ENCODE results near the gene ZNF433.
"Not testable (repeated sequence)": the region's sequence is repeated elsewhere in the genome, so short reads cannot be mapped to it uniquely, and the experiment has no call there.

The ZNF433 gene

DNA sequence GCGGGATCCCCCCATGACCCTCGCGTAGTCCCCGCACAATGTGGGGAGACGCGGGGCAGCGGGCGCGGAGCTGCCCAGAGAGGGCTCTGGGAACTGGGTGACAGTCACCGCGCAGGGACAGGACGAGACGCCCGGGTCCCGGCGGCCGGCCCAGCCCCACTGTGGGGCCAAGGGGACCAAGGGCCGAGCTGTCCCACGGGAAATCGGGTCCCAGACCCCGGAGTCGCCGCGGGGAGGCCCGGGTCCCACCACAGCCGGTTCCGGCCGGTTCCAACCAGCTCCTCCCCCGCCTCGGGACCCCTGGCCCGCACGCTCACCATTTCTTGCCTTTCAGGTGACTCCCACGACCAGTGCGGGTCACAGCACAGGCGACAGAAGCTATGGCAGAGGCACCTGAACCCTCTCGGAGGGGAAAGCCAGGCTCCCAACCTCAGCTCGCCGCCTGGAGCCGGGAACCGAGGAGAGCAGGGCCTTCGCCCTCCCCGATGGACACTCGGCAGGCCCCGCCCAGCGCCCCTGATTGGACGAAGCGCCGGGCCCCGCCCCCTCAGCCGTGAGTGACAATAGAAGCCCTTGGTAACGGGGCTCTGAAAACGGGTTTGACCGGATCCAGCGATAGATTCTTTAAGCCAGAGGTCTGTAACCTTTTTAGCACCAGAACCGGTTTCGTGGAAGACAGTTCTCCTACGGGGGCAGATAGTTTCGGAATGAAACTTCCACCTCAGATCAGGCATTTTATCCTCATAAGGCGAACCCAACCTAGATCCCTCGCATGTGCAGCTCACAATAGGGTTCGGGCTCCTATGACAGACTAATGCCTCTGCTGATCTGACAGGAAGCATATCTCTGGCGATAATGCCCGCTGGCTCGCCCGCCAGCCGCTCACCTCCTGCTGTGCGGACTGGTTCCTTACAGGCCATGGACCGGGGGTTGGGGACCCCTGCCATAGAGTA is at the start of gene ZNF433:
ZNF433 (minus strand) TSS at position 460 of the 953 bp plus-strand sequence; CDS start at position 320, 140 bp downstream.
- peak; percentile 97 for DNase-seq

GRCh38 chr19:12083336-12083735 is 47.9 kb upstream of the ZNF433 start:
- not testable (repeated sequence) for DNase-seq

GRCh38 chr19:12077375-12077774 is 41.9 kb upstream of the ZNF433 start:
- no peak for DNase-seq

- not testable (repeated sequence) for DNase-seq
Measured at GRCh38 chr19:12076331-12076730, 40.9 kb upstream of the ZNF433 start.

DNA sequence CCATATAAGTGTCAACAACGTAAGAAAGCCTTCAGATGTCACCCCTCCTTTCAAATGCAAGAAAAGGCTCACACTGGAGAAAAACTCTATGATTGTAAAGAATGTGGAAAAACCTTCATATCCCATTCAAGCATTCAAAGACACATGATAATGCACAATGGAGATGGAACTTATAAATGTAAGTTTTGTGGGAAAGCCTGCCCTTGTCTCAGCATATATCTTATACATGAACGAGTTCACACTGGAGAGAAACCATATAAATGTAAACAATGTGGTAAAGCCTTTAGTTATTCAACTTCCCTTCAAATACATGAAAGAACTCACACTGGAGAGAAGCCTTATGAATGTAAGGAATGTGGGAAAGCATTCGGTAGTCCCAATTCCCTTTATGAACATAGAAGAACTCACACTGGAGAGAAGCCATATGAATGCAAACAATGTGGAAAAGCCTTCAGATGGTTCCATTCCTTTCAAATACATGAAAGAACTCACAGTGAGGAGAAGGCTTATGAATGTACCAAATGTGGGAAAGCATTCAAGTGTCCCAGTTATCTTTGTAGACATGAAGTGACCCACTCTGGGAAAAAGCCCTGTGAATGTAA is 40.2 kb upstream of the ZNF433 start:
- no peak for DNase-seq

DNA sequence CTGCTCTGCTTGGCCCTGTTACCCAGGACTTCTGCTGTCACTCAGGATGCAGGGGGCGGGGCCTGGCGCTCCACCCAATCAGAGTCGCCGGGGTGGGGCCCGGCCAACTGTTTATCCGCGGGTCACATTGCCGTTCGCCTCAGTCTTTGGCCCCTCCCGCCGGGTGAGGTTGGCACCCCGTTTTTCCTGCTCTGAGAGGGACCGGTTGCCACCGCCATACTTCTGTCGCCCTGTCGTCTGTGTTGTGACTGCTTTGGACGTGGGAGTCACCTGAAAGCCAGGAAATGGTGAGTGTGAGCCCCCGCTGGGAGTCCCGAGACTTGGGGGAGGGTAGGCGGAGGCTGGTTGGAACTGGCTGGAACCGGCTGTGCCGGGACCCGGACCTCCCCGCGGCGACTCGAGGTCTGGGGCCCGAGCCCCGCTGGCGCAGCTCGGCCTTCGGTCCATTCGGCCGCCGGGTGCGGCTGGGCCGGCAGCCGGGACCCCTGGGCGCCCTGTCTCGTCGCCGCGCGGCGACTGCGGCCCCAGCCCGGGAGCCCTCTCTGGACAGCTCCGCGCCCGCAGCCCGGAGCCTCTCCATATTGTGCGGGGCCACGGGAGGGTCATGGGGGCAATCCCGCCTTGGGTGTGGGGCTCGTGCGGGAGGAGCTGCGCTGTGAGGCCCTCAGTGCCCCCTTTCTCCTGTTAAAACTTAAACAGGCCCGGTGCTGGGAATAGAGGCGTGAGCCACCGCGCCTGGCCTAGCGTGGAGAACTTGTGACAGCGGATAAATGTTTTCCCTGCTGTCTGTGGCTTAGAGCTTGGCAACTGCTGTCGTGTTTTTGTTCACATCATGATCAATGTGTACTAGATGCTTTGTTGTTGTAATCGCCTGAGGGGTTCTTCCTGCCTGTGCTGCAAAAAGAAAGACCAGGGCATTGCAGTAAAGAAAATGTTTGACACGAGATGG is 29.4 kb upstream of the ZNF433 start, which contains the start of gene ZNF844:
ZNF844 (plus strand) TSS at position 142 of the 949 bp plus-strand sequence; CDS start at position 285, 143 bp downstream.
- peak; percentile 90 for DNase-seq

- DNase-seq, result no peak
Measured at GRCh38 chr19:12055784-12056183, 20.3 kb upstream of the ZNF433 start.

DNA sequence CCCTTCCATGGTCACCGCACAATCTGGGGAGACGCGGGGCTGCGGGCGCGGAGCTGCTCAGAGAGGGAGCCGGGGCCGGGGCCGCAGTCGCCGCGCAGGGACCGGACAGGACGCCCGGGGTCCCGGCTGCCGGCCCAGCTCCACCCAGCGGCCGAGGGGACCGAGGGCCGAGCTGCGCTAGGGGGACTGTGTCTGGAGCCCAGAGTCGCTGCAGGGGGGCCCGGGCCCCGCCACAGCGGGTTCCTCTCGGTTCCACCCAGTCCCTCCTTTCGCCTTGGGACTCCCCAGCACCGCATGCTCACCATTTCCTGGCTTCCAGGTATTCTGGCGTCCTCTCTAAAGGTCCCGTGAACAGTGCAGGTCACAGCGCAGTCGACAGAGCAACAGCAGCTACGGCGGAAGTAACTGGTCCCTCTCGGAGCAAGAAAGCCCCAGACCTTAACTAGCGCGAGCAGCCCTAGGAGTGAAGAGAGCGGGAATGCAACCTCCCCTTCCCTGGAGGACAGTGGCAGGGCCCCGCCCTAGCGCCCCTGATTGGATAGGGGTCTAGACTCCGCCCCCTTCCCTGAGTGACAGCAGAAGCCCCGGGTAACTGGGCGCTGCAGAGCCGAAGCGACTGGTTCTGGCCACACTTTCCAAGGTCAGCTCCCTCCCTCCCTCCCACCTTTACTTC is 17.2 kb upstream of the ZNF433 start, which contains the start of gene ZNF878:
ZNF878 (minus strand) TSS at position 465 of the 673 bp plus-strand sequence; CDS start at position 305, 160 bp downstream.
- DNase-seq, result peak; percentile 94

- DNase-seq, result no peak
Measured at GRCh38 chr19:12052091-12052496, 16.6 kb upstream of the ZNF433 start.

- no peak for DNase-seq
Measured at GRCh38 chr19:12047868-12048267, 12.4 kb upstream of the ZNF433 start.

- DNase-seq, result no peak
Measured at GRCh38 chr19:12043752-12044422, 8.4 kb upstream of the ZNF433 start.

DNA sequence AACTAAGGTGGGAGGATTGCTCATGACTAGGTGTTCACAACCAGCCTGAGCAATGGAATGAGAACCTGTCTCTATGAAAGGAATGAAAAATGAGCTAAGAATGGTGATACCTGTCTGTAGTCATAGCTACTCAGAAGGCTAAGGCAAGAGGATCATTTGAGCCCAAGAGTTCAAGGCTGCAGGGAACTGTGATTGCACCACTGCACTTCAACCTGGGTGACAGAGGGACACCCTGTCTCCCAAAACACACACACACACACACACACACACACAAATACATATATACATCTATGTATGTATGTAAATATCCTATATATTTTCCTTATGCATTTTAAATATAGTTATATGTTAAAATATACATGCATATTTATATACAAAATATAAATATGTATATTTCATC is 7.4 kb upstream of the ZNF433 start:
- DNase-seq, result no peak

DNA sequence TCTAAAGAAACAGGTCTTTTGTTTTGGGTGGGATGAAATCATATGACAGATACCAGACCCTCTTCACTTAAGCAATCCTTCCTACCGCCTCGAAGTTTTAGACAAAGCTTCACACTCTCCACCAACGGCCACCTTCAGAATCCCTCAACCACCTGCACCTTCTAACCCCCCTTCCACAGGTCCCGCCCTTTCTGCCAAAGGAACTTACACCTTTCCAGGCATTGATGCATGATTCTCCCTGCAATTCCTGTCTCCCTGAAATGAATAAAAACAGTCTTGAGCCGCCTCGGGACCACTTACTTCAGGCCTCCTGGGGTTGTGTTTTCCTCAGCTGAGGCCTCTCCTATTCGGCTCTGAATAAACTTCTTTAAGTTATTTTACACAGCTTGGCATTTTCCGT is 859 bp downstream of the ZNF433 start:
- no peak for DNase-seq

- no peak for DNase-seq
Measured at GRCh38 chr19:12034198-12034597, 1.3 kb downstream of the ZNF433 start.

DNA sequence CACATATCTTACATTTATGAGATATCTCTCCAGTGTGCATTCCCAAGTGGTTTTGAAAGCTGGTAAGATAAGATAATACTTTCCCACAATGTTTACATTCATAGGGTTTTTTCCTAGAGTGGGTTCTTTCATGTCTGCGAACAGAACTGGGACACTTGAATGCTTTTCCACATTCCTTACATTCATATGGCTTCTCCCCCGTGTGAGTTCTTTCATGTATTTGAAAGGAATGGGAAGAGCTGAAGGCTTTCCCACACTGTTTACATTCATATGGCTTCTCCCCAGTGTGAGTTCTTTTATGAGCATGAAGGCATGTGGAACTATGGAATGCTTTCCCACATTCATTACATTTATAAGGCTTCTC is 19.7 kb downstream of the ZNF433 start:
- no peak for DNase-seq

GRCh38 chr19:12015015-12015752 is 20.3 kb downstream of the ZNF433 start:
- DNase-seq, result no peak

DNA sequence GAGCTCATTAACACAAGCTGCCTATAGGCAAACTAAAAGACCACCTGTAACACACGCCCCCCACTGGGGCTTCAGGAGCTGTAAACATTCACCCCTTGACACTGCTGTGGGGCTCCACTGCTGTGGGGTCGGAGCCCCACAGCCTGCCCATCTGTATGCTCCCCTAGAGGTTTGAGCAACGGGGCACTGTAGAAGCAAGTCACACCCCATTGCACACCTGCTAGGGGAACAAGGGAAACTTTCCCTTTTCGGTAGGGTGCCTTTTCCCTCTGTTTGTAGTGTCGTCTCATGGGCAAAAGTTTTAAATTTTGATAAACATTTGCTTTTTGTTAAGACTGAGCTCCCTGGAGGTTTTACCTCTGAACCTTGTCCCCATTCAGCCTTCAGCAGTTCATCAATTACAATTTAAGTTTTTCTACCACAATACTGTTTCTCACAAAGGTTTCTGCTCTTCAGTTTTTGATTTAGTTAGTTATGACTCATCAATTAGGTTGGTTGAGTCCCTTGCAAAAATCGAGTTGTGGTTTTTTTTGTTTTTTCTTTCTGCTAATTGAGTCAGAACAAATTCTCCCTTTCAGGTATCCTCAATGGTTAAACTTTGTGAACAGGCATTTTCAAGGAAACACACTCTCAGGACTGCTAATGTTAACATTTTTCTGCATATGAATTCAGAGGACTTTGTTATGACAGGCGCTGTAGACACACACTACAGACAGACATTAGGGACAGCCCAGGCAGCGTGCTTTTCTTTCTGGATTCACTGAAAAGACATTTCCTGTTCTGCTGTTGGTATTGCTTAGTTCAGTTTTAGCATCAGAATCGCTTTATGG is 35.1 kb downstream of the ZNF433 start:
- DNase-seq, result no peak

DNA sequence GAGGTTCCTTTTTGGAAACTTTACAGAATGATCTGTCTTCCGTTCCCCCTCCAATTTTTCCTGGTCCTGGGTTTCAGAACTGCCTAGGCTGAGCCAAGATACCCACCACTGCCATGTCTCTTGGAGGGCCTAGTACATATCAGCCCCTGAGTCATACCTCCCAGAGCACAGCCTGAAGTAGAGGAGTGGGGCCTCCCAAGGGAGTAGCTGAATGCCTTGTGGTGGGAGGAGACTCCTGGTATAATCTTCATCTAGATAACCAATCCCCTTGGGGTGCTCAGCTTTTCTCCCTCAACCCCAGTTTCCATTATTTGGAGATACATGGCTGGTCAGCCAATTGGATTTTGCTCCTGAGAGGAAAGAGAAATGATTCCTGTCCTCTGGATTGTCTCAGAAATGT is 40.3 kb downstream of the ZNF433 start:
- no peak for DNase-seq

- DNase-seq, result not testable (repeated sequence)
Measured at GRCh38 chr19:11991921-11992320, 43.6 kb downstream of the ZNF433 start.

GRCh38 chr19:11989112-11989456 is 46.4 kb downstream of the ZNF433 start:
- DNase-seq, result no peak
